Upper lobe of right lung (tissue), 1 donor: Measurements from ENCODE around the gene ADAMTSL1. TPM values are rescaled to one million over a fixed set of nuclear protein-coding genes. Genes with fewer than 3 reads are reported as not detected.

Source experiments
- ATAC-seq: fragments of 200-7000 bp; cut with Tn5 transposase; one replicate; pipeline ENCODE4 v1.9.1; 2020; ENCODE audit warnings: mild to moderate bottlenecking, moderate library complexity
- DNase-seq: peaks from one replicate; pipeline ENCODE4 v3.0.0-alpha.2; 2020
- H3K27ac ChIP-seq: fragments of 200-600 bp; one replicate; pipeline ENCODE4 v1.8.0; 2022
- H3K27me3 ChIP-seq: fragments of 200-600 bp; one replicate; pipeline ENCODE4 v1.8.0; 2022; ENCODE audit warnings: mild to moderate bottlenecking
- H3K36me3 ChIP-seq: fragments of 200-600 bp; one replicate; pipeline ENCODE4 v1.8.0; 2022
- H3K4me1 ChIP-seq: fragments of 200-600 bp; one replicate; pipeline ENCODE4 v1.8.0; 2022
- H3K4me3 ChIP-seq: fragments of 200-600 bp; one replicate; pipeline ENCODE4 v1.8.0; 2022; ENCODE audit warnings: mild to moderate bottlenecking
- H3K9me3 ChIP-seq: fragments of 200-600 bp; one replicate; pipeline ENCODE4 v1.8.0; 2022
- intact Hi-C: fragments of 100-400 bp; cut with DNase I; formaldehyde crosslinking; loops from one replicate; pipeline ENCODE4 v1.11.0; 2022
- total RNA-seq: library from RNA; stranded (reverse); fragmentation: NEBNext Ultra II Directional; extraction: Animal tissue kit (Norgen Biotek cat#: 25700); gene quantifications from one replicate; pipeline ENCODE4 v1.2.1, GENCODE V29; 2021
- TF ChIP-seq, protein P1 (sequence below): fragments of 200-600 bp; IDR thresholded peaks from one replicate; pipeline ENCODE4 v1.8.0; 2022; ENCODE audit warnings: antibody characterized with exemption
- donor health status: DM: no; HTN: yes; CAD: no; lungs with severe emphysema.

Gene ADAMTSL1
- total RNA-seq, 1 donor from 2014 or later, result 7.3 TPM

DNA sequence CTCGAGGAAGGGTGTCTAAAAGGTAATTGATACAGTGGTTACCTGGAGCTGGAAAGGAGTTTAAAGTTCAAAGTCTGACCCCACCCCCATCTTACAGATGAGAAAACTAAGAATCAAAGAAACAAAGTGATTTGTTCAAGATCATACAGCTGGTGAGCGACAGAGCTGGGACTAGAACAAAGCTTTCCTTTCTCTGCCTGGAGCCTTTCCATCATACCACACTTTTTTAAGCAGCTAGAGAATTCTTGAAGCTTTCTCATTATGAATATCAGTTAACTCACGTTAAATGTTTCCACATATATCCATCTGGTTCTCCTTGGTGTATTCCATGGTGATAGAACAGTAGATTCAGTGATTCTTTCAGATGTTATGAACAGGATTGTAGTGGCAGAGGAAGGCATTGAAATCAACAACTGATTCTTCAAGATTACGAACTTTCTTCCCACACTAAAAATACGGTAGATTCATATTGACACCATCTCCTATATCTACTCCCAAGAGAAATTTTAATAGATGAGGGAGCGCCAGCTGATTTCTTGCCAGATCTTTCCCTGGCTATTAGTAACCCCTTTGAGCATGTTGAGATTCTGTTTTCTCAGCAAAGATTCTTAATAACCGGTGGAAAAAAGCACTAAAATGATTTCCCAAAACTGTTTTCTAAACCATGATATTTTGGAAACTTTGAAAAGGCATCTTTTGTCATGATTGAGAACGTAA is 233.7 kb downstream of the ADAMTSL1 start:
- no peak for ATAC-seq
- no peaks in the 10 kb centered on the region for H3K36me3 ChIP-seq
- DNase-seq, result no peak
- no peaks in the 10 kb centered on the region for H3K9me3 ChIP-seq
- TF ChIP-seq, protein P1, sequence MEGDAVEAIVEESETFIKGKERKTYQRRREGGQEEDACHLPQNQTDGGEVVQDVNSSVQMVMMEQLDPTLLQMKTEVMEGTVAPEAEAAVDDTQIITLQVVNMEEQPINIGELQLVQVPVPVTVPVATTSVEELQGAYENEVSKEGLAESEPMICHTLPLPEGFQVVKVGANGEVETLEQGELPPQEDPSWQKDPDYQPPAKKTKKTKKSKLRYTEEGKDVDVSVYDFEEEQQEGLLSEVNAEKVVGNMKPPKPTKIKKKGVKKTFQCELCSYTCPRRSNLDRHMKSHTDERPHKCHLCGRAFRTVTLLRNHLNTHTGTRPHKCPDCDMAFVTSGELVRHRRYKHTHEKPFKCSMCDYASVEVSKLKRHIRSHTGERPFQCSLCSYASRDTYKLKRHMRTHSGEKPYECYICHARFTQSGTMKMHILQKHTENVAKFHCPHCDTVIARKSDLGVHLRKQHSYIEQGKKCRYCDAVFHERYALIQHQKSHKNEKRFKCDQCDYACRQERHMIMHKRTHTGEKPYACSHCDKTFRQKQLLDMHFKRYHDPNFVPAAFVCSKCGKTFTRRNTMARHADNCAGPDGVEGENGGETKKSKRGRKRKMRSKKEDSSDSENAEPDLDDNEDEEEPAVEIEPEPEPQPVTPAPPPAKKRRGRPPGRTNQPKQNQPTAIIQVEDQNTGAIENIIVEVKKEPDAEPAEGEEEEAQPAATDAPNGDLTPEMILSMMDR, result no peak
- intact Hi-C loops, result no loop called here
- no peak overlapping the region for H3K27ac ChIP-seq
- no peaks in the 10 kb centered on the region for H3K27me3 ChIP-seq
- no peak overlapping the region for H3K4me3 ChIP-seq
- H3K4me1 ChIP-seq, result peaks cover 11% of the 10 kb centered on the region

GRCh38 chr9:18708429-18708828 is 234.5 kb downstream of the ADAMTSL1 start:
- intact Hi-C loops, result no loop called here
- H3K27ac ChIP-seq, result no peak overlapping the region
- DNase-seq (no peak), ATAC-seq (no peak)
- H3K9me3 ChIP-seq, result no peaks in the 10 kb centered on the region
- peaks cover 11% of the 10 kb centered on the region for H3K4me1 ChIP-seq
- no peak overlapping the region for H3K4me3 ChIP-seq
- TF ChIP-seq, protein P1, result no peak
- no peaks in the 10 kb centered on the region for H3K27me3 ChIP-seq
- H3K36me3 ChIP-seq, result no peaks in the 10 kb centered on the region

DNA sequence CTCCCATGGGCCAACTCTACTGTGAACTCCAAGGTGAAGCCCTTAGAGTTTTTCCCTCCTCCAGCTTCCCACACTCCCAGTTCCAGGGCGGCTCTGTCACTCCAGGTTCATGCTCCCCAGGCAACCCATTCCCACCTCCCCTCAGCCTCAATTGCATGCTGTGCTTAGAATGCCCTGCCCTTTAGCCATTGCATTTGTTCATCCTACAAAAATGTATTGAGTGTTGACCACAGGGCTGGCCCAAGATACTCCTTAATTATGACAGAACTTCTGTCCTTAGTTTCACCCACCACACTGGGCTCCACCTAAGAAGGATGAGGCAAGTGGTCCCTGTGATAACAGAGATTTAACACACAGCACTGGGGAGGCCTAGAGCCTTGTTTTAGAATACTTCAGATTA is 236.1 kb downstream of the ADAMTSL1 start:
- no peaks in the 10 kb centered on the region for H3K9me3 ChIP-seq
- H3K4me3 ChIP-seq, result no peak overlapping the region
- TF ChIP-seq, protein P1, result no peak
- no peaks in the 10 kb centered on the region for H3K27me3 ChIP-seq
- DNase-seq, result no peak
- no peak overlapping the region for H3K27ac ChIP-seq
- intact Hi-C loops, result no loop called here
- no peak for ATAC-seq
- H3K36me3 ChIP-seq, result no peaks in the 10 kb centered on the region
- peaks cover 11% of the 10 kb centered on the region for H3K4me1 ChIP-seq

- DNase-seq (no peak), ATAC-seq (no peak)
- Histone ChIP-seq H3K27ac (no peak overlapping the region), H3K4me1 (no peaks in the 10 kb centered on the region), H3K27me3 (no peaks in the 10 kb centered on the region), H3K36me3 (no peaks in the 10 kb centered on the region), H3K9me3 (no peaks in the 10 kb centered on the region), H3K4me3 (no peak overlapping the region)
- intact Hi-C loops, result no loop called here
- TF ChIP-seq, protein P1, result no peak
Measured at GRCh38 chr9:18717759-18718158, 243.8 kb downstream of the ADAMTSL1 start.

DNA sequence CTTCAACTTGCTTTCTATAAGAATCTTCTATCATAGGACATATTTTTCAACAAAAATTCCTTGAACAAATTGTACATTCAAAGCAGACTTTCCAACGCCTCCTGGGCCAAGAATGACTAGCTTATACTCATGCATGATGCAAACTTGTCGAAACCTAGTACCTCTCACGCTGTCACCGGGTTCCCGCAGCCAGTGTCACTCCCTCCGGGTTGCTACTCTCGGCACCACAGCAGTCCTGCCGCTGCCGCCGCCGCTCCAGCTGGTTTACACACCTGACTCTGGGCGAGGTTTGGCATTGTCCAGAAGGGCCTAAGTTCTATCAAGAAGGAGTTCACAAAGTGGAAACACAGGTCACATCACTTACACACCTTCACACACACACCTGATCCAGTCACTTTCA is 244.4 kb downstream of the ADAMTSL1 start:
- H3K4me3 ChIP-seq, result no peak overlapping the region
- no peaks in the 10 kb centered on the region for H3K36me3 ChIP-seq
- intact Hi-C loops, result no loop called here
- H3K4me1 ChIP-seq, result no peaks in the 10 kb centered on the region
- no peaks in the 10 kb centered on the region for H3K9me3 ChIP-seq
- H3K27ac ChIP-seq, result no peak overlapping the region
- no peaks in the 10 kb centered on the region for H3K27me3 ChIP-seq
- TF ChIP-seq, protein P1, result no peak
- DNase-seq (no peak), ATAC-seq (no peak)

- H3K4me3 ChIP-seq, result no peak overlapping the region
- no peak overlapping the region for H3K27ac ChIP-seq
- no peaks in the 10 kb centered on the region for H3K36me3 ChIP-seq
- H3K27me3 ChIP-seq, result no peaks in the 10 kb centered on the region
- H3K9me3 ChIP-seq, result no peaks in the 10 kb centered on the region
- DNase-seq (no peak), ATAC-seq (no peak)
- TF ChIP-seq, protein P1, result no peak
- no peaks in the 10 kb centered on the region for H3K4me1 ChIP-seq
- intact Hi-C loops, result no loop called here
Measured at GRCh38 chr9:18718932-18719331, 245.0 kb downstream of the ADAMTSL1 start.
